ENCODE data around the gene NALCN. TPM values are rescaled to one million over a fixed set of nuclear protein-coding genes. Genes with fewer than 3 reads are reported as not detected.

Gene NALCN
- total RNA-seq, 6 experiments from 2014 or later, result 4.0 to 6.1 (median 5.0) TPM

- no peak for DNase-seq
- Mint-ChIP-seq H3K4me3 (no peak overlapping the region), H3K27ac (no peak overlapping the region), H3K9me3 (no peaks in the 10 kb centered on the region), H3K27me3 (ENCODE audit: insufficient read depth) (no peaks in the 10 kb centered on the region), H3K4me1 (ENCODE audit: low read depth) (peaks cover 21% of the 10 kb centered on the region), H3K36me3 (ENCODE audit: low read depth) (no peaks in the 10 kb centered on the region)
- TF ChIP-seq CTCF (IDR thresholded peaks at IDR 0.05), result no peak
These were observed 144.5 kb downstream of the NALCN start for GRCh38 chr13:101271681-101272245.

- Mint-ChIP-seq H3K4me1 (ENCODE audit: low read depth) (peaks cover 36% of the 10 kb centered on the region), H3K27ac (peak overlapping the region; percentile 24; the same call in 1 of the 2 replicates), H3K4me3 (no peak overlapping the region)
These were observed 148.7 kb downstream of the NALCN start for GRCh38 chr13:101267656-101268055.

GRCh38 chr13:101265934-101266333 lies 150.4 kb downstream of the NALCN start:
- no peaks in the 10 kb centered on the region for H3K9me3 Mint-ChIP-seq
- peaks cover 36% of the 10 kb centered on the region for H3K4me1 Mint-ChIP-seq (ENCODE audit: low read depth)
- DNase-seq, result no peak
- H3K27ac Mint-ChIP-seq, result no peak overlapping the region
- no peaks in the 10 kb centered on the region for H3K27me3 Mint-ChIP-seq (ENCODE audit: insufficient read depth)
- H3K36me3 Mint-ChIP-seq (ENCODE audit: low read depth), result no peaks in the 10 kb centered on the region
- no peak for TF ChIP-seq CTCF (IDR thresholded peaks at IDR 0.05)
- no peak overlapping the region for H3K4me3 Mint-ChIP-seq

More at GRCh38 chr13:101267656-101268055, 148.7 kb downstream of the NALCN start:
- peak; percentile 23 for DNase-seq
- H3K9me3 Mint-ChIP-seq, result no peaks in the 10 kb centered on the region
- TF ChIP-seq CTCF (IDR thresholded peaks at IDR 0.05), result no peak
- no peaks in the 10 kb centered on the region for H3K36me3 Mint-ChIP-seq (ENCODE audit: low read depth)
- no peaks in the 10 kb centered on the region for H3K27me3 Mint-ChIP-seq (ENCODE audit: insufficient read depth)

GRCh38 chr13:101264931-101265330 lies 151.4 kb downstream of the NALCN start:
- Mint-ChIP-seq H3K4me3 (no peak overlapping the region), H3K36me3 (ENCODE audit: low read depth) (no peaks in the 10 kb centered on the region), H3K27me3 (ENCODE audit: insufficient read depth) (no peaks in the 10 kb centered on the region), H3K27ac (no peak overlapping the region), H3K4me1 (ENCODE audit: low read depth) (peaks cover 36% of the 10 kb centered on the region), H3K9me3 (no peaks in the 10 kb centered on the region)
- no peak for DNase-seq
- no peak for TF ChIP-seq CTCF (IDR thresholded peaks at IDR 0.05)

- H3K27ac Mint-ChIP-seq, result no peak overlapping the region
These were observed 154.0 kb downstream of the NALCN start for GRCh38 chr13:101262306-101262705.

More at GRCh38 chr13:101262306-101262705, 154.0 kb downstream of the NALCN start:
- Mint-ChIP-seq H3K9me3 (no peaks in the 10 kb centered on the region), H3K4me1 (ENCODE audit: low read depth) (peaks cover 31% of the 10 kb centered on the region), H3K27me3 (ENCODE audit: insufficient read depth) (no peaks in the 10 kb centered on the region; the same call in 1 of the 2 replicates), H3K36me3 (ENCODE audit: low read depth) (no peaks in the 10 kb centered on the region), H3K4me3 (no peak overlapping the region)
- no peak for TF ChIP-seq CTCF (IDR thresholded peaks at IDR 0.05)
- no peak for DNase-seq
